Measurements from ENCODE around the gene CMTM3. TPM values are rescaled to one million over a fixed set of nuclear protein-coding genes. Genes with fewer than 3 reads are reported as not detected.
"Not testable (repeated sequence)": the region's sequence is repeated elsewhere in the genome, so short reads cannot be mapped to it uniquely, and the experiment has no call there.

Gene CMTM3
- total RNA-seq, 2 donors from 2014 or later = 43.8 to 49.7 TPM

GRCh38 chr16:66608241-66609138 is 4.0 kb downstream of the CMTM3 start:
- H3K27ac Mint-ChIP-seq = peak overlapping the region in 1 of 2 donors; percentile 18

GRCh38 chr16:66609139-66609510 is 4.6 kb downstream of the CMTM3 start:
- peaks cover 15 to 19% of the 10 kb centered on the region in 2 donors for H3K4me1 Mint-ChIP-seq (ENCODE audit: low read depth in 2 of 2)
- no peaks in the 10 kb centered on the region for H3K36me3 Mint-ChIP-seq
- H3K27ac Mint-ChIP-seq = no peak overlapping the region
- H3K4me3 Mint-ChIP-seq = no peak overlapping the region
- no peak for DNase-seq (ENCODE audit: low spot score)
- no peak for ATAC-seq
- H3K9me3 Mint-ChIP-seq = no peaks in the 10 kb centered on the region
- H3K27me3 Mint-ChIP-seq = no peaks in the 10 kb centered on the region

More at GRCh38 chr16:66608241-66609138, 4.0 kb downstream of the CMTM3 start:
- ATAC-seq = peak; percentile 34 to 35
- Mint-ChIP-seq H3K27me3 (no peaks in the 10 kb centered on the region), H3K36me3 (no peaks in the 10 kb centered on the region), H3K9me3 (no peaks in the 10 kb centered on the region), H3K4me1 (ENCODE audit: low read depth in 2 of 2) (peaks cover 22 to 25% of the 10 kb centered on the region in 2 donors), H3K4me3 (no peak overlapping the region)
- peak; percentile 84 for DNase-seq (ENCODE audit: low spot score)

- Mint-ChIP-seq H3K4me3 (no peak overlapping the region), H3K27ac (no peak overlapping the region), H3K9me3 (no peaks in the 10 kb centered on the region), H3K36me3 (no peaks in the 10 kb centered on the region), H3K27me3 (no peaks in the 10 kb centered on the region), H3K4me1 (ENCODE audit: low read depth in 2 of 2) (peaks cover 14 to 17% of the 10 kb centered on the region in 2 donors)
- ATAC-seq (no peak), DNase-seq (ENCODE audit: low spot score) (no peak)
These were observed 5.8 kb downstream of the CMTM3 start for GRCh38 chr16:66610111-66610820.

- not testable (repeated sequence) for H3K27ac Mint-ChIP-seq; ATAC-seq; H3K9me3 Mint-ChIP-seq; DNase-seq (ENCODE audit: low spot score); H3K27me3 Mint-ChIP-seq; H3K4me3 Mint-ChIP-seq; H3K36me3 Mint-ChIP-seq
- peaks cover 5 to 12% of the 10 kb centered on the region in 2 donors for H3K4me1 Mint-ChIP-seq (ENCODE audit: low read depth in 2 of 2)
These were observed 7.4 kb downstream of the CMTM3 start for GRCh38 chr16:66611911-66612310.

GRCh38 chr16:66612422-66612821 is 7.9 kb downstream of the CMTM3 start:
- no peaks in the 10 kb centered on the region for H3K9me3 Mint-ChIP-seq
- no peak for DNase-seq (ENCODE audit: low spot score)
- H3K27ac Mint-ChIP-seq = no peak overlapping the region
- no peaks in the 10 kb centered on the region for H3K27me3 Mint-ChIP-seq
- ATAC-seq = no peak
- no peaks in the 10 kb centered on the region for H3K36me3 Mint-ChIP-seq
- peaks cover 5 to 12% of the 10 kb centered on the region in 2 donors for H3K4me1 Mint-ChIP-seq (ENCODE audit: low read depth in 2 of 2)
- H3K4me3 Mint-ChIP-seq = no peak overlapping the region

- peak in 1 of 2 donors; percentile 20 for ATAC-seq
- Mint-ChIP-seq H3K9me3 (no peaks in the 10 kb centered on the region), H3K27me3 (no peaks in the 10 kb centered on the region), H3K36me3 (no peaks in the 10 kb centered on the region), H3K4me1 (ENCODE audit: low read depth in 2 of 2) (peaks cover 0 to 7% of the 10 kb centered on the region in 2 donors), H3K27ac (no peak overlapping the region), H3K4me3 (no peak overlapping the region)
- no peak for DNase-seq (ENCODE audit: low spot score)
These were observed 9.8 kb downstream of the CMTM3 start for GRCh38 chr16:66614161-66614802.

- Mint-ChIP-seq H3K4me3 (no peak overlapping the region), H3K27me3 (no peaks in the 10 kb centered on the region), H3K27ac (no peak overlapping the region), H3K9me3 (no peaks in the 10 kb centered on the region), H3K4me1 (ENCODE audit: low read depth in 2 of 2) (peaks cover 0 to 2% of the 10 kb centered on the region in 2 donors), H3K36me3 (no peaks in the 10 kb centered on the region)
- no peak for DNase-seq (ENCODE audit: low spot score)
- no peak for ATAC-seq
These were observed 11.7 kb downstream of the CMTM3 start for GRCh38 chr16:66616169-66616568.

GRCh38 chr16:66616592-66616991 is 12.1 kb downstream of the CMTM3 start:
- Mint-ChIP-seq H3K9me3 (no peaks in the 10 kb centered on the region), H3K4me1 (ENCODE audit: low read depth in 2 of 2) (peaks cover 0 to 2% of the 10 kb centered on the region in 2 donors), H3K4me3 (no peak overlapping the region), H3K36me3 (no peaks in the 10 kb centered on the region), H3K27me3 (no peaks in the 10 kb centered on the region), H3K27ac (no peak overlapping the region)
- ATAC-seq = no peak
- DNase-seq (ENCODE audit: low spot score) = no peak

GRCh38 chr16:66617010-66617434 is 12.5 kb downstream of the CMTM3 start:
- H3K4me3 Mint-ChIP-seq = no peak overlapping the region
- ATAC-seq (no peak), DNase-seq (ENCODE audit: low spot score) (no peak)
- no peaks in the 10 kb centered on the region for H3K9me3 Mint-ChIP-seq
- no peak overlapping the region for H3K27ac Mint-ChIP-seq
- H3K4me1 Mint-ChIP-seq (ENCODE audit: low read depth in 2 of 2) = peaks cover 0 to 2% of the 10 kb centered on the region in 2 donors
- H3K36me3 Mint-ChIP-seq = no peaks in the 10 kb centered on the region
- no peaks in the 10 kb centered on the region for H3K27me3 Mint-ChIP-seq

- Mint-ChIP-seq H3K36me3 (no peaks in the 10 kb centered on the region), H3K27ac (no peak overlapping the region), H3K27me3 (no peaks in the 10 kb centered on the region), H3K4me3 (no peak overlapping the region), H3K9me3 (no peaks in the 10 kb centered on the region), H3K4me1 (ENCODE audit: low read depth in 2 of 2) (peaks cover 0 to 2% of the 10 kb centered on the region in 2 donors)
- ATAC-seq (no peak), DNase-seq (ENCODE audit: low spot score) (no peak)
These were observed 13.2 kb downstream of the CMTM3 start for GRCh38 chr16:66617728-66618127.

- no peak for DNase-seq (ENCODE audit: low spot score)
- Mint-ChIP-seq H3K9me3 (no peaks in the 10 kb centered on the region), H3K27me3 (no peaks in the 10 kb centered on the region), H3K4me3 (no peak overlapping the region), H3K36me3 (no peaks in the 10 kb centered on the region), H3K27ac (no peak overlapping the region), H3K4me1 (ENCODE audit: low read depth in 2 of 2) (peaks cover 0 to 2% of the 10 kb centered on the region in 2 donors)
- no peak for ATAC-seq
These were observed 14.3 kb downstream of the CMTM3 start for GRCh38 chr16:66618588-66619375.

- ATAC-seq = no peak
- no peak for DNase-seq (ENCODE audit: low spot score)
- Mint-ChIP-seq H3K9me3 (no peaks in the 10 kb centered on the region), H3K4me1 (ENCODE audit: low read depth in 2 of 2) (peaks cover 0 to 2% of the 10 kb centered on the region in 2 donors), H3K27ac (no peak overlapping the region), H3K4me3 (no peak overlapping the region), H3K27me3 (no peaks in the 10 kb centered on the region), H3K36me3 (no peaks in the 10 kb centered on the region)
These were observed 15.3 kb downstream of the CMTM3 start for GRCh38 chr16:66619534-66620428.

Data from natural killer cell treated with Interleukin-12 subunit alpha and Interleukin-12 subunit beta and Interleukin-15 and Interleukin-18, amount 100 ng/mL, for 72 hours (primary cell).